HG03442 (cell line): ENCODE results near the gene FUZ.
"Not testable (repeated sequence)": the region's sequence is repeated elsewhere in the genome, so short reads cannot be mapped to it uniquely, and the experiment has no call there.

ENCODE experiments used
- ATAC-seq: cut with Tn5 transposase; IDR thresholded peaks from one replicate; pipeline ENCODE4 v1.9.1; 2021; ENCODE audit warnings: mild to moderate bottlenecking, moderate library complexity; ENCODE audit not compliant: unreplicated experiment

FUZ gene

GRCh38 chr19:49833599-49833998 is 20.5 kb upstream of the FUZ start:
- ATAC-seq: no peak

GRCh38 chr19:49832556-49832955 is 19.5 kb upstream of the FUZ start:
- no peak for ATAC-seq

- ATAC-seq: no peak
Observed at GRCh38 chr19:49831592-49831991, 18.5 kb upstream of the FUZ start.

- no peak for ATAC-seq
Observed at GRCh38 chr19:49830766-49831165, 17.7 kb upstream of the FUZ start.

GRCh38 chr19:49829721-49830120 is 16.6 kb upstream of the FUZ start:
- no peak for ATAC-seq

- ATAC-seq: no peak
Observed at GRCh38 chr19:49829200-49829599, 16.1 kb upstream of the FUZ start.

- ATAC-seq: no peak
Observed at GRCh38 chr19:49827034-49827433, 13.9 kb upstream of the FUZ start.

GRCh38 chr19:49824662-49825061 is 11.6 kb upstream of the FUZ start:
- no peak for ATAC-seq

GRCh38 chr19:49823472-49823871 is 10.4 kb upstream of the FUZ start:
- no peak for ATAC-seq

GRCh38 chr19:49820125-49820524 is 7.0 kb upstream of the FUZ start:
- no peak for ATAC-seq

- not testable (repeated sequence) for ATAC-seq
Observed at GRCh38 chr19:49819452-49820115, 6.5 kb upstream of the FUZ start.

- ATAC-seq: no peak
Observed at GRCh38 chr19:49818649-49819370, 5.7 kb upstream of the FUZ start.

GRCh38 chr19:49817964-49818648 is 5.0 kb upstream of the FUZ start, which contains the start of gene MED25:
Gene MED25, plus strand, starts transcription at chr19:49818289. Its CDS starts 53 bp downstream, at chr19:49818342.
- ATAC-seq: peak; percentile 57

- no peak for ATAC-seq
Observed at GRCh38 chr19:49816590-49816989, 3.5 kb upstream of the FUZ start.

- ATAC-seq: no peak
Observed at GRCh38 chr19:49814010-49814409, 918 bp upstream of the FUZ start.

- ATAC-seq: no peak
Observed at GRCh38 chr19:49812452-49812996, 568 bp downstream of the FUZ start.

- no peak for ATAC-seq
Observed at GRCh38 chr19:49811328-49811727, 1.8 kb downstream of the FUZ start.

- no peak for ATAC-seq
Observed at GRCh38 chr19:49809941-49810389, 3.1 kb downstream of the FUZ start.

- ATAC-seq: no peak
Observed at GRCh38 chr19:49809160-49809940, 3.7 kb downstream of the FUZ start.

- ATAC-seq: no peak
Observed at GRCh38 chr19:49808711-49809159, 4.4 kb downstream of the FUZ start.
